ENCODE results near the gene DGKI.

GRCh38 chr7:137475966-137476365 lies 370.8 kb downstream of the DGKI start:
- TF ChIP-seq CTCF (IDR thresholded peaks at IDR 0.05; ENCODE audit: low read depth, low read length), result no peak
- no peak for TF ChIP-seq EZH2phosphoT487 (IDR thresholded peaks at IDR 0.05; ENCODE audit: low read depth)
